OCI-LY3 (cell line): ENCODE data around the gene MIPOL1.

Experiments used
- CTCF ChIP-seq: fragments of 200-600, 300-600 bp; sonication (generic); IDR thresholded peaks from 2 replicates; pipeline ENCODE4 v1.5.1; 2014; ENCODE audit warnings: antibody characterized with exemption, low read length, low read depth
- EZH2phosphoT487 ChIP-seq: fragments of 200-600 bp; shearing (Covaris generic); IDR thresholded peaks from 2 replicates; pipeline ENCODE4 v1.6.1; 2018; ENCODE audit warnings: antibody characterized with exemption, mixed run types, low read depth

- no peak for TF ChIP-seq CTCF
- no peak for TF ChIP-seq EZH2phosphoT487
Observed at GRCh38 chr14:37416264-37416663, 218.5 kb downstream of the MIPOL1 start.
